Muscle of leg (tissue), 11 donors: ENCODE measurements around the gene SAMD4A. TPM values are rescaled to one million over a fixed set of nuclear protein-coding genes. Genes with fewer than 3 reads are reported as not detected.

Experiments used
- DNase-seq: peaks from one replicate; pipeline ENCODE4 v3.0.0; 2013
- H3K27ac ChIP-seq: one replicate; pipeline ENCODE4 v1.5.1; 2013; ENCODE audit warnings: mild to moderate bottlenecking, low read length, control low read depth
- H3K27me3 ChIP-seq: one replicate; pipeline ENCODE4 v1.6.1; 2013; ENCODE audit warnings: low read length; ENCODE audit not compliant: control insufficient read depth, insufficient read depth
- H3K36me3 ChIP-seq: one replicate; pipeline ENCODE4 v1.6.1; 2013; ENCODE audit warnings: low read length; ENCODE audit not compliant: control insufficient read depth, insufficient read depth
- H3K4me1 ChIP-seq: one replicate; pipeline ENCODE4 v1.6.1; 2013; ENCODE audit warnings: low read length; ENCODE audit not compliant: control insufficient read depth, insufficient read depth
- H3K4me3 ChIP-seq: one replicate; pipeline ENCODE4 v1.5.1; 2013; ENCODE audit warnings: low read length, control low read depth
- H3K9me3 ChIP-seq: replicated peaks from 2 replicates; pipeline ENCODE4 v1.6.1; 2013; ENCODE audit warnings: low read depth, low read length; ENCODE audit not compliant: control insufficient read depth
- WGBS: methylation state at CpG from one replicate; pipeline ENCODE4 v1.1.5; 2013; ENCODE audit warnings: missing lambda C conversion rate; ENCODE audit not compliant: insufficient coverage; 5-methylcytosine and 5-hydroxymethylcytosine counted together
- polyA plus RNA-seq, 8 donors: library from polyadenylated mRNA; unstranded; fragments of 120-200 nt; gene quantifications; one replicate each; pipeline versions ENCODE4 v1.2.1 to v1.2.3, GENCODE V29; 2013; ENCODE audit warnings: inconsistent platforms in 1 of 8, low replicate concordance in 1 of 8; ENCODE audit not compliant: insufficient read length in 8 of 8, insufficient read depth in 1 of 8
- total RNA-seq: library from RNA; stranded (reverse); fragments of 120-200 nt; gene quantifications from one replicate; pipeline ENCODE4 v1.2.4, GENCODE V29; 2013

The SAMD4A gene
- total and polyA plus RNA-seq, 9 donors = 39.5 to 74.1 (median 52.8) TPM

DNA sequence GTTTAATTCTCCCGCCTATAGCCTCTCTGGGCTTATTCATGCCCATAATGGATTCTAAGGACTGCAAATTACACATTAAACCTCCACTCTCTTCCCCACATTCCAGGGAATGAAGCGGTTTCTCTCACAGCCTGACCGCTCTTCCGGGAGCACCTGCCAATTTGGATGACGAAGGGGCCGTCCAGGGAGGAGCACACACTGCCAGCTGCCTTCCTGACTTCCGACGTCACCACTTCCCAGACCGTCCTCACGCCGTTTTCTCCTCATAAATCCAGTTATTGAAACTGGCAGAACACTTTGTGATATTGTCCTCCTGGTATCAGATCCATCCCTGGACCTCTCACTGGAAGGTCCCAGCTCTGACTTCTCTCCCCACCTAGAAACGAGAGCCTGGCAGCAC lies 248.1 kb downstream of the SAMD4A start:
- H3K4me1 ChIP-seq = no peaks in the 10 kb centered on the region
- peak; percentile 65 for DNase-seq
- H3K27ac ChIP-seq = no peak overlapping the region
- H3K4me3 ChIP-seq = no peak overlapping the region
- H3K27me3 ChIP-seq = peaks cover 4% of the 10 kb centered on the region
- no peaks in the 10 kb centered on the region for H3K36me3 ChIP-seq
- 43% methylated on average over 12 of the region's 12 CpGs for WGBS
- H3K9me3 ChIP-seq = no peaks in the 10 kb centered on the region

GRCh38 chr14:54815515-54815914 lies 248.6 kb downstream of the SAMD4A start:
- no peaks in the 10 kb centered on the region for H3K36me3 ChIP-seq
- no peak for DNase-seq
- 87% methylated on average over 3 of the region's 6 CpGs for WGBS
- no peak overlapping the region for H3K4me3 ChIP-seq
- no peaks in the 10 kb centered on the region for H3K4me1 ChIP-seq
- H3K27me3 ChIP-seq = peaks cover 4% of the 10 kb centered on the region
- no peaks in the 10 kb centered on the region for H3K9me3 ChIP-seq
- H3K27ac ChIP-seq = no peak overlapping the region

- Histone ChIP-seq H3K36me3 (no peaks in the 10 kb centered on the region), H3K9me3 (no peaks in the 10 kb centered on the region), H3K27ac (no peak overlapping the region), H3K4me3 (no peak overlapping the region), H3K27me3 (peaks cover 4% of the 10 kb centered on the region), H3K4me1 (no peaks in the 10 kb centered on the region)
- no CpG with 5 or more reads among the region's 1 CpG for WGBS
- no peak for DNase-seq
Measured at GRCh38 chr14:54816450-54816849, 249.5 kb downstream of the SAMD4A start.

DNA sequence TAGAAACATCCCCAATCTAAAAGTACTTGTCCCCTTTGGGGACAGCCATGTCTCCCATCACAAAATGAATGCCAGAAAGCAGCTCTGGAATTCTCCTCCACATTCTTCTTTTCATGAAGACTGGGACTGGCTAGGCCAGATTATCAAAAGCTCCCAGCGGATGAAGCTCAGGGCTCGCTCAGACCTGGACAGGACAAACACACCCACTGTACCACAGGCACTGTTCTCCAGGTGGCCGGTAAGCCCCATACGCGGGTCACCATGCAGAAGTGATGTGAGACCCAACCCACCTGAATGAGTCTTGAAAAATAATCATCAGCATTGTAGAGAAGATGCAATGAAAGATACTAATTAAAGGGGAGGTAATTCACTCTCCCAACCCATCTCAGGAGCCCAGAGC lies 250.6 kb downstream of the SAMD4A start:
- no peaks in the 10 kb centered on the region for H3K36me3 ChIP-seq
- H3K27me3 ChIP-seq = peaks cover 4% of the 10 kb centered on the region
- no peak overlapping the region for H3K27ac ChIP-seq
- no CpG with 5 or more reads among the region's 5 CpGs for WGBS
- H3K9me3 ChIP-seq = no peaks in the 10 kb centered on the region
- no peak for DNase-seq
- H3K4me3 ChIP-seq = no peak overlapping the region
- no peaks in the 10 kb centered on the region for H3K4me1 ChIP-seq

GRCh38 chr14:54818201-54819133 lies 251.5 kb downstream of the SAMD4A start:
- peaks cover 4% of the 10 kb centered on the region for H3K27me3 ChIP-seq
- DNase-seq = no peak
- WGBS = 24% methylated on average over 6 of the region's 14 CpGs

DNA sequence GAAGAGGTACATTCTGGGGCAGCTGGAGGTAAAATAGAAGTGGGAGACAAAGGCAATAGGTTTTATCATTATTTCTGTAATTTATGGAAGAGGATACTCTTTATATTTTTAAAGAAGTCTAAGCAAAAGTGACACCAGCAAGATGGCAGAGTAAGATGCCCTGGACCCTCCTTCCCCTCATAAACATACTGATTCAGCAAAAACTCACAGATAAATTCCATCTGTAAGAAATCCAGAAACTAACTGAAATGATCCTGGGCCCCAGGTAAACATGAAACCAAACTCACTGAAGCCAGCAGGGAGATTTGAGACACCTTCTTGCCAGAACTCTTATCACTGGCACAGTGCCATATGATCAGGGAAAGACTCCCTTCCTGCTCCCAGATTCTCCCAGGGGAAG lies 255.8 kb downstream of the SAMD4A start:
- Histone ChIP-seq H3K9me3 (peaks cover 16% of the 10 kb centered on the region), H3K4me1 (no peaks in the 10 kb centered on the region), H3K36me3 (no peaks in the 10 kb centered on the region), H3K4me3 (no peak overlapping the region), H3K27me3 (peaks cover 4% of the 10 kb centered on the region), H3K27ac (no peak overlapping the region)
- no peak for DNase-seq

More at GRCh38 chr14:54818201-54819133, 251.5 kb downstream of the SAMD4A start:
- no peak overlapping the region for H3K4me3 ChIP-seq
- H3K9me3 ChIP-seq = peaks cover 7% of the 10 kb centered on the region
- H3K36me3 ChIP-seq = no peaks in the 10 kb centered on the region
- H3K27ac ChIP-seq = no peak overlapping the region
- H3K4me1 ChIP-seq = no peaks in the 10 kb centered on the region

DNA sequence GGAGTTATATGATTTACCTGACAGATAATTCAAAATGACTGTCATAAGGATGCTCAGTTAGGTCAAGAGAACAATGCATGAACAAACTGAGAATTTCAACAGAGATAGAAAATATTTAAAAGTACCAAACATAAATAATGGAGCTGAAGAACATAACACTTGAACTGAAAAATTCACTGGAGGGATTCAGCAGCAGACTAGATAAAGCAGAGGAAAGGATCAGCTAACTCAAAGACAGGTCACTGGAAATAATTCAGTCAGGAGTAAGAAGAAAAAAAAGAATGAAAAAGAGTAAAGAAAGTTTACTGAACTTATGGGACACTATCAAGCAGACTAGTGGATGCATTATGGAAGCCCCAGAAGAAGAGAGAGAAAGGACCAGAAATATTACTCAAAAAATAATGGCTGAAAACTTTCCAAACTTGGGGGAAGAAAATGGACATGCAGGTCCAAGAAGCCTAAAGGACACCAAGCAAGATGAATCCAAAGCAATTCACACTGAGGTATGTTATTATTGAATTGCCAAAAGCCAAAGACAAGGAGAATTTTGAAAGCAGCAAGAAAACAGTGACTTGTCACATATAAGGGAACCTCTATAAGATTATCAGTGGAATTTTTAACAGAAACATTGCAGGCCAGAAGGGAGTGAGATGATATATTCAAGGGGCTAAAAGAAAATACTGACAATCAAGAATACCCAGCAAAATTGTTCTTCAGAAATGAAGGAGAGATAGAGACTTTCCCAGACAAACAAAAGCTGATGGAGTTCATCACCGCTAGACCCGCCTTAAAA lies 257.0 kb downstream of the SAMD4A start:
- WGBS = no CpG with 5 or more reads among the region's 2 CpGs
- Histone ChIP-seq H3K27me3 (no peaks in the 10 kb centered on the region), H3K36me3 (no peaks in the 10 kb centered on the region)

GRCh38 chr14:54828037-54828436 lies 261.1 kb downstream of the SAMD4A start:
- no peaks in the 10 kb centered on the region for H3K27me3 ChIP-seq
- DNase-seq = no peak
- no peak overlapping the region for H3K4me3 ChIP-seq
- WGBS = no CpG with 5 or more reads among the region's 1 CpG
- H3K9me3 ChIP-seq = peaks cover 17% of the 10 kb centered on the region
- H3K36me3 ChIP-seq = no peaks in the 10 kb centered on the region
- no peak overlapping the region for H3K27ac ChIP-seq
- H3K4me1 ChIP-seq = no peaks in the 10 kb centered on the region

More for the DNA sequence above, 257.0 kb downstream of the SAMD4A start:
- Histone ChIP-seq H3K27ac (no peak overlapping the region), H3K4me3 (no peak overlapping the region), H3K9me3 (peaks cover 16% of the 10 kb centered on the region), H3K4me1 (no peaks in the 10 kb centered on the region)
- no peak for DNase-seq

DNA sequence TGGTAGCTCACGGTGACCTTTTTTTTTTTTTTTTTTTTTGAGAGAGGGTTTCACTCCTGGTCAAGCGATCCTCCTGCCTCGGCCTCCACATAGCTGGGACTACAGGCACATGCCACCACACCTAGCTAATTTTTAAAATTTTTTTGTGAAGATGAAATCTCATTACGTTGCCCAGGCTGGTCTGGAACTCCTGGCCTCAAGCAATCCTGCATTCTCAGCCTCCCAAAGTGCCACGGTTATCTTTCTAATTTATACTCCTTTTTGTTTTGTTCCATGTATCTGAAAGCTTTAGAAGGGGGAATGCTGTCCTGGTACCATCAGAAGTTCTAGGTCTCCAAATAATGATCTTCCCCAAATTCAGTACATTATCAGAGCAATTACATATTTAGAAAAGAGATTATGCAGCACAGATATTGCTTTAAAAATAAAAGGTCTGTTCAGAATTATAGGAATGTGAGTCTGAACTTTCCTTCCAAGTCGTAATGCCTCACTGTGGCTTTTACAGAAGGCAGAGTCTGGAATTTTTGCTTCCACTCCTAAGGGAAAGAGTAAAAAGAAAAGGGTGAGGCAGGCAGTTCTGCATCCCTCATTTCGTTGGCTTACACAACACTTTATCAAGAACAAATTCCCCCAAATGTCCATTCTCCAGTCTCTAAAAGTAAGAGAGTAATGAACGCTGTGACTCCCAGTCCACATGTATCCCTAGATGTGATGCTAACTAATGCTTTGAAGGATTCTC lies 262.7 kb downstream of the SAMD4A start:
- Histone ChIP-seq H3K4me1 (no peaks in the 10 kb centered on the region), H3K27me3 (no peaks in the 10 kb centered on the region), H3K9me3 (peaks cover 6% of the 10 kb centered on the region), H3K27ac (no peak overlapping the region), H3K4me3 (no peak overlapping the region), H3K36me3 (no peaks in the 10 kb centered on the region)
- peak; percentile 35 for DNase-seq
- WGBS = no CpG with 5 or more reads among the region's 8 CpGs

GRCh38 chr14:54830650-54831049 lies 263.7 kb downstream of the SAMD4A start:
- H3K9me3 ChIP-seq = peaks cover 4% of the 10 kb centered on the region
- no peaks in the 10 kb centered on the region for H3K4me1 ChIP-seq
- no peak for DNase-seq
- WGBS = no CpG with 5 or more reads among the region's 4 CpGs
- no peak overlapping the region for H3K27ac ChIP-seq
- H3K4me3 ChIP-seq = no peak overlapping the region
- no peaks in the 10 kb centered on the region for H3K36me3 ChIP-seq
- no peaks in the 10 kb centered on the region for H3K27me3 ChIP-seq
